ENCODE measurements around the gene EFEMP1.

The EFEMP1 gene

GRCh38 chr2:55922291-55922907, 1.2 kb downstream of the EFEMP1 start:
- no peak for DNase-seq (ENCODE audit: low read depth)
- peak overlapping the region; percentile 71 for H3K4me3 ChIP-seq (ENCODE audit: low read length)
- no peak for TF ChIP-seq CTCF (conservative IDR thresholded peaks at IDR 0.05; ENCODE audit: low read length)

- no peak for DNase-seq (ENCODE audit: low read depth)
- H3K4me3 ChIP-seq (ENCODE audit: low read length), result no peak overlapping the region
- TF ChIP-seq CTCF (conservative IDR thresholded peaks at IDR 0.05; ENCODE audit: low read length), result no peak
Observed at GRCh38 chr2:55919574-55919973, 4.0 kb downstream of the EFEMP1 start.

- H3K4me3 ChIP-seq (ENCODE audit: low read length), result no peak overlapping the region
- no peak for DNase-seq (ENCODE audit: low read depth)
- TF ChIP-seq CTCF (conservative IDR thresholded peaks at IDR 0.05; ENCODE audit: low read length), result no peak
Observed at GRCh38 chr2:55918856-55919255, 4.7 kb downstream of the EFEMP1 start.

GRCh38 chr2:55917713-55918390, 5.7 kb downstream of the EFEMP1 start:
- DNase-seq (ENCODE audit: low read depth), result no peak
- no peak for TF ChIP-seq CTCF (conservative IDR thresholded peaks at IDR 0.05; ENCODE audit: low read length)
- no peak overlapping the region for H3K4me3 ChIP-seq (ENCODE audit: low read length)

GRCh38 chr2:55917117-55917516, 6.5 kb downstream of the EFEMP1 start:
- no peak for TF ChIP-seq CTCF (conservative IDR thresholded peaks at IDR 0.05; ENCODE audit: low read length)
- no peak overlapping the region for H3K4me3 ChIP-seq (ENCODE audit: low read length)
- DNase-seq (ENCODE audit: low read depth), result no peak

- H3K4me3 ChIP-seq (ENCODE audit: low read length), result no peak overlapping the region
- no peak for TF ChIP-seq CTCF (conservative IDR thresholded peaks at IDR 0.05; ENCODE audit: low read length)
- DNase-seq (ENCODE audit: low read depth), result no peak
Observed at GRCh38 chr2:55916473-55917049, 7.0 kb downstream of the EFEMP1 start.

GRCh38 chr2:55914786-55915185, 8.8 kb downstream of the EFEMP1 start:
- TF ChIP-seq CTCF (conservative IDR thresholded peaks at IDR 0.05; ENCODE audit: low read length), result no peak
- DNase-seq (ENCODE audit: low read depth), result no peak
- no peak overlapping the region for H3K4me3 ChIP-seq (ENCODE audit: low read length)
